H1 (cell line): ENCODE data around the gene TRIM7. TPM values are rescaled to one million over a fixed set of nuclear protein-coding genes. Genes with fewer than 3 reads are reported as not detected.

Experiments
- CTCF ChIA-PET: fragments of 300-600 bp; sonication (Branson Sonifier 250); formaldehyde crosslinking; loops from one replicate; lab custom pipeline; 2021; ENCODE audit not compliant: partially characterized antibody; lab: Charles Lee
- POLR2A ChIA-PET: fragments of 300-600 bp; sonication (Branson Sonifier 250); formaldehyde crosslinking; loops from one replicate; lab custom pipeline; 2021; ENCODE audit warnings: inconsistent platforms; ENCODE audit not compliant: partially characterized antibody; lab: Charles Lee
- DNase-seq, 2 experiments: peaks; one replicate each; pipeline versions ENCODE4 v3.0.0 to v3.0.0-alpha.2; 2010 to 2022; ENCODE audit warnings: low spot score in 2 of 2, low read depth in 1 of 2, mixed read lengths in 1 of 2
- FAIRE-seq: peaks from 2 replicates; lab custom pipeline; 2011; peaks lifted over from hg19 to GRCh38; lab: Jason Lieb, UNC
- H2AFZ ChIP-seq: 2 replicates; pipeline ENCODE4 v1.8.1; 2012; ENCODE audit warnings: low read length, inconsistent platforms
- H2AK5ac ChIP-seq: 2 replicates; pipeline ENCODE4 v1.6.1; 2013; ENCODE audit warnings: low read depth, low read length
- H2BK120ac ChIP-seq: replicated peaks from 2 replicates; pipeline ENCODE3; 2013; ENCODE audit warnings: low read depth, low read length, inconsistent platforms
- H2BK12ac ChIP-seq: 2 replicates; pipeline ENCODE4 v1.6.1; 2013; ENCODE audit warnings: low read depth, low read length
- H2BK15ac ChIP-seq: 2 replicates; pipeline ENCODE4 v1.6.1; 2013; ENCODE audit warnings: low read length
- H2BK20ac ChIP-seq: 2 replicates; pipeline ENCODE4 v1.6.1; 2013; ENCODE audit warnings: low read length
- H2BK5ac ChIP-seq: 2 replicates; pipeline ENCODE4 v1.6.1; 2013; ENCODE audit warnings: low read depth, low read length
- H3K14ac ChIP-seq: 2 replicates; pipeline ENCODE4 v1.6.1; 2013; ENCODE audit warnings: inconsistent platforms; ENCODE audit not compliant: insufficient read length
- H3K18ac ChIP-seq: 2 replicates; pipeline ENCODE4 v1.6.1; 2013; ENCODE audit warnings: low read length; ENCODE audit errors: extremely low read depth
- H3K23ac ChIP-seq: 2 replicates; pipeline ENCODE4 v1.6.1; 2013; ENCODE audit warnings: inconsistent platforms; ENCODE audit not compliant: insufficient read length
- H3K23me2 ChIP-seq: 2 replicates; pipeline ENCODE4 v1.6.1; 2013; ENCODE audit warnings: low read depth, low read length
- H3K27ac ChIP-seq: 2 replicates; pipeline ENCODE4 v1.6.1; 2011; ENCODE audit warnings: low read depth, low read length, inconsistent platforms
- H3K27me3 ChIP-seq, 4 experiments: replicated peaks in 1 of 4; 1 replicate in 1 of 4; 2 replicates in 3 of 4; pipeline versions ENCODE4 v1.6.1 to v1.8.1; 2011 to 2013; ENCODE audit warnings: low read length in 3 of 4, mild to moderate bottlenecking in 3 of 4, inconsistent platforms in 2 of 4, mixed read lengths in 2 of 4, moderate library complexity in 1 of 4; ENCODE audit not compliant: control insufficient read depth in 3 of 4, insufficient read depth in 3 of 4; ENCODE audit errors: extremely low read depth in 1 of 4
- H3K36me3 ChIP-seq, 4 experiments: 2 replicates each; pipeline versions ENCODE4 v1.6.1 to v1.8.1; 2011 to 2013; ENCODE audit warnings: mild to moderate bottlenecking in 4 of 4, low read length in 3 of 4, moderate library complexity in 2 of 4, control low read depth in 1 of 4, inconsistent platforms in 1 of 4; ENCODE audit not compliant: insufficient read depth in 4 of 4, control insufficient read depth in 2 of 4
- H3K4ac ChIP-seq: replicated peaks from 2 replicates; pipeline ENCODE3; 2013; ENCODE audit warnings: low read length, low read depth, mixed read lengths, inconsistent platforms; ENCODE audit not compliant: insufficient read length
- H3K4me1 ChIP-seq, 4 experiments: replicated peaks in 1 of 4; 1 replicate in 1 of 4; 2 replicates in 3 of 4; pipeline versions ENCODE4 v1.6.1 to v1.8.1; 2011 to 2013; ENCODE audit warnings: low read length in 3 of 4, inconsistent platforms in 2 of 4, mixed read lengths in 1 of 4; ENCODE audit not compliant: insufficient read depth in 4 of 4, control insufficient read depth in 3 of 4
- H3K4me2 ChIP-seq, 2 experiments: 2 replicates each; pipeline versions ENCODE4 v1.6.1 to v1.8.1; 2011 to 2013; ENCODE audit warnings: low read depth in 2 of 2, low read length in 2 of 2, control low read depth in 1 of 2, inconsistent platforms in 1 of 2, mild to moderate bottlenecking in 1 of 2; ENCODE audit not compliant: insufficient read depth in 1 of 2
- H3K4me3 ChIP-seq, 4 experiments: fragments of 200-600, 300-600 bp in 1 of 4; sonication (generic), shearing (Covaris generic), sonication (Bioruptor Twin) in 1 of 4; 2 replicates each; pipeline versions ENCODE4 v1.5.1 to v1.8.1; 2011 to 2016; ENCODE audit warnings: low read length in 4 of 4, low read depth in 3 of 4, control low read depth in 2 of 4, inconsistent platforms in 2 of 4, mild to moderate bottlenecking in 2 of 4, mixed read lengths in 1 of 4, moderate library complexity in 1 of 4; ENCODE audit not compliant: insufficient read depth in 2 of 4; ENCODE audit errors: extremely low read depth in 1 of 4
- H3K56ac ChIP-seq: replicated peaks from 2 replicates; pipeline ENCODE3; 2013; ENCODE audit warnings: low read depth, mild to moderate bottlenecking, mixed read lengths, low read length, inconsistent platforms; ENCODE audit not compliant: insufficient read length
- H3K79me1 ChIP-seq: 2 replicates; pipeline ENCODE4 v1.6.1; 2013; ENCODE audit warnings: low read depth, low read length, control low read depth
- H3K79me2 ChIP-seq, 2 experiments: 2 replicates each; pipeline versions ENCODE4 v1.6.1 to v1.8.1; 2012 to 2013; ENCODE audit warnings: low read length in 2 of 2, mild to moderate bottlenecking in 2 of 2, inconsistent platforms in 1 of 2; ENCODE audit not compliant: insufficient read depth in 2 of 2, control insufficient read depth in 1 of 2
- H3K9ac ChIP-seq, 4 experiments: replicated peaks in 1 of 4; 1 replicate in 1 of 4; 2 replicates in 3 of 4; pipeline versions ENCODE4 v1.6.1 to v1.8.1; 2011 to 2013; ENCODE audit warnings: low read depth in 3 of 4, low read length in 3 of 4, control low read depth in 2 of 4, mild to moderate bottlenecking in 2 of 4, moderate library complexity in 2 of 4, inconsistent platforms in 1 of 4; ENCODE audit errors: extremely low read depth in 1 of 4
- H3K9me3 ChIP-seq, 2 experiments: 2 replicates each; pipeline versions ENCODE4 v1.6.1 to v1.8.1; 2012 to 2013; ENCODE audit warnings: mild to moderate bottlenecking in 2 of 2, moderate library complexity in 2 of 2, control low read depth in 1 of 2, inconsistent platforms in 1 of 2, low read depth in 1 of 2, low read length in 1 of 2, mixed read lengths in 1 of 2; ENCODE audit not compliant: insufficient read depth in 2 of 2
- H4K20me1 ChIP-seq, 2 experiments: replicated peaks in 1 of 2; 2 replicates each; pipeline versions ENCODE3 to v1.8.1; 2011 to 2013; ENCODE audit warnings: inconsistent platforms in 2 of 2, low read length in 2 of 2, mild to moderate bottlenecking in 1 of 2; ENCODE audit not compliant: insufficient read depth in 2 of 2, control insufficient read depth in 1 of 2
- H4K5ac ChIP-seq: 2 replicates; pipeline ENCODE4 v1.6.1; 2013; ENCODE audit warnings: low read length, low read depth, mixed read lengths, inconsistent platforms; ENCODE audit not compliant: insufficient read length
- H4K8ac ChIP-seq: 2 replicates; pipeline ENCODE4 v1.8.0; 2013; ENCODE audit warnings: mild to moderate bottlenecking, moderate library complexity, low read length, inconsistent platforms; ENCODE audit not compliant: insufficient read depth; ENCODE audit errors: extremely low read depth
- H4K91ac ChIP-seq: replicated peaks from 2 replicates; pipeline ENCODE3; 2013; ENCODE audit warnings: low read length, mixed read lengths, inconsistent platforms; ENCODE audit not compliant: insufficient read length
- BACH1 ChIP-seq: IDR thresholded peaks from 2 replicates; pipeline ENCODE4 v1.6.1; 2012; ENCODE audit warnings: low read length, improper control_type of control experiment
- CREB1 ChIP-seq: IDR thresholded peaks from 2 replicates; pipeline ENCODE4 v1.6.1; 2012; ENCODE audit warnings: inconsistent platforms
- EP300 ChIP-seq, 2 experiments: IDR thresholded peaks; 1 replicate in 1 of 2; 2 replicates in 1 of 2; pipeline ENCODE4 v1.6.1; 2011 to 2012; ENCODE audit warnings: low read depth in 2 of 2, low read length in 2 of 2, mild to moderate bottlenecking in 2 of 2, borderline replicate concordance in 1 of 2, inconsistent platforms in 1 of 2, moderate library complexity in 1 of 2
- KDM4A ChIP-seq: IDR thresholded peaks from one replicate; pipeline ENCODE4 v1.7.1; 2012; ENCODE audit warnings: low read depth, mild to moderate bottlenecking, moderate library complexity, low read length, inconsistent platforms; ENCODE audit not compliant: severe bottlenecking
- KDM5A ChIP-seq: fragments of 200-600 bp; IDR thresholded peaks from 2 replicates; pipeline ENCODE4 v1.7.1; 2012; ENCODE audit warnings: mild to moderate bottlenecking, low read length, inconsistent platforms, mixed read lengths
- SIN3A ChIP-seq, 2 experiments: IDR thresholded peaks in 1 of 2; conservative IDR thresholded peaks in 1 of 2; 2 replicates each; pipeline ENCODE4 v1.6.1; 2011 to 2012; ENCODE audit warnings: low read length in 2 of 2, improper control_type of control experiment in 1 of 2, low read depth in 1 of 2, mild to moderate bottlenecking in 1 of 2
- SP1 ChIP-seq: IDR thresholded peaks from 2 replicates; pipeline ENCODE4 v1.6.1; 2011; ENCODE audit warnings: low read depth, low read length
- TAF1 ChIP-seq: IDR thresholded peaks from 2 replicates; pipeline ENCODE4 v1.6.1; 2011; ENCODE audit warnings: mild to moderate bottlenecking, low read depth, low read length
- TAF7 ChIP-seq: optimal IDR thresholded peaks from 2 replicates; pipeline ENCODE3; 2011; ENCODE audit warnings: low read depth, mild to moderate bottlenecking, inconsistent platforms, low read length, moderate library complexity, borderline replicate concordance
- TBP ChIP-seq: IDR thresholded peaks from 2 replicates; pipeline ENCODE4 v1.6.1; 2011; ENCODE audit warnings: low read depth, low read length, improper control_type of control experiment
- WGBS, 2 experiments: shearing (Covaris generic) in 1 of 2; methylation state at CpG; one replicate each; pipeline versions ENCODE4 v1.1.6 to v1.1.7; 2013 to 2015; ENCODE audit warnings: low lambda C conversion rate in 2 of 2, mixed read lengths in 2 of 2, inconsistent platforms in 1 of 2, low coverage in 1 of 2, missing lambda C conversion rate in 1 of 2; ENCODE audit not compliant: insufficient replicate concordance in 2 of 2, insufficient coverage in 1 of 2, insufficient read length in 1 of 2; ENCODE audit errors: extremely low coverage in 1 of 2, missing lambda C conversion rate in 1 of 2; 5-methylcytosine and 5-hydroxymethylcytosine counted together
- polyA plus RNA-seq, 7 experiments: library from polyadenylated mRNA; depleted of rRNA in 3 of 7; stranded (reverse) in 5 of 7; unstranded in 2 of 7; fragments of >200 nt in 5 of 7; fragments of 200-250 nt in 2 of 7; gene quantifications; 1 replicate in 5 of 7; 2 replicates in 1 of 7; 4 replicates in 1 of 7; pipeline versions ENCODE4 v1.2.1 to v1.2.3, GENCODE V29; 2011 to 2013; ENCODE audit warnings: missing spikeins in 2 of 7, mixed read lengths in 2 of 7
- total RNA-seq: library from RNA; stranded (reverse); fragmentation: NEBNext Ultra II Directional; extraction: Animal tissue kit (Norgen Biotek cat#: 25700); gene quantifications from 2 replicates; pipeline ENCODE4 v1.2.1, GENCODE V29; 2021
- TF ChIP-seq, protein P1 (sequence below): IDR thresholded peaks from 2 replicates; pipeline ENCODE4 v1.6.1; 2011; ENCODE audit warnings: low read length, improper control_type of control experiment

Gene TRIM7
- total and polyA plus RNA-seq, 2 of the 8 experiments (the other 6 are each of a cell fraction or from before 2014, with no cell fraction given): 0.36 to 0.47 TPM

- H3K36me3 ChIP-seq: no peaks in the 10 kb centered on the region
- H4K8ac ChIP-seq: no peak overlapping the region
- H2BK120ac ChIP-seq: no peak overlapping the region
- H4K20me1 ChIP-seq: no peaks in the 10 kb centered on the region
- H3K27me3 ChIP-seq: peaks cover 6 to 34% (median 24%) of the 10 kb centered on the region in 4 experiments; a peak in 6 of 7 replicates
- H3K23me2 ChIP-seq: peaks cover 20% of the 10 kb centered on the region
- H4K91ac ChIP-seq: no peak overlapping the region
- H2BK12ac ChIP-seq: no peak overlapping the region
- peak overlapping the region; percentile 47 to 73 (median 61); a peak in 7 of 8 replicates for H3K4me3 ChIP-seq
- H2AK5ac ChIP-seq: no peak overlapping the region
- peaks cover 0 to 3% (median 0%) of the 10 kb centered on the region in 4 experiments; a peak in 3 of 7 replicates for H3K4me1 ChIP-seq
- H3K18ac ChIP-seq: no peak overlapping the region
- H3K4me2 ChIP-seq: peak overlapping the region; percentile 71 to 95
- no peak overlapping the region for H2BK5ac ChIP-seq
- no peaks in the 10 kb centered on the region for H3K79me1 ChIP-seq
- no peak overlapping the region for H3K14ac ChIP-seq
- no peak overlapping the region for H3K4ac ChIP-seq
- ChIA-PET POLR2A (interaction anchor here (0.9 to 1.8 kb wide), 4 partner anchors 17 to 56 kb away, joined by 4 to 6 read pairs (median 5); partner anchors contain the start of gene TRIM41), CTCF (interaction anchor here (0.6 to 2.1 kb wide), 20 partner anchors 8 to 376 kb away, joined by 3 to 26 read pairs (median 4); no protein-coding TSS in a partner anchor)
- no peak overlapping the region for H3K56ac ChIP-seq
- no peak overlapping the region for H2BK15ac ChIP-seq
- no peak overlapping the region for H3K9ac ChIP-seq
- H3K79me2 ChIP-seq: no peaks in the 10 kb centered on the region
- 16% methylated on average over 11 of the region's 11 CpGs; no CpG with 5 or more reads in 1 of the 2 experiments for WGBS, 2 experiments
- H4K5ac ChIP-seq: no peak overlapping the region
- no peak overlapping the region for H2AFZ ChIP-seq
- H3K23ac ChIP-seq: no peak overlapping the region
- DNase-seq: peak; percentile 72 to 96
- H2BK20ac ChIP-seq: no peak overlapping the region
- H3K9me3 ChIP-seq: no peaks in the 10 kb centered on the region
- no peak overlapping the region for H3K27ac ChIP-seq
- FAIRE-seq: no peak
- TF ChIP-seq TAF1: no peak
- TF ChIP-seq TBP: no peak; the same call in 1 of the 2 replicates
- no peak for TF ChIP-seq SP1
- TF ChIP-seq EP300 (IDR thresholded peaks at IDR 0.05; ENCODE audit: borderline replicate concordance in 1 of 2, low read depth in 2 of 2, low read length in 2 of 2): no peak
- no peak for TF ChIP-seq CREB1
- no peak for TF ChIP-seq KDM5A
- TF ChIP-seq BACH1: no peak
- TF ChIP-seq, protein P1, sequence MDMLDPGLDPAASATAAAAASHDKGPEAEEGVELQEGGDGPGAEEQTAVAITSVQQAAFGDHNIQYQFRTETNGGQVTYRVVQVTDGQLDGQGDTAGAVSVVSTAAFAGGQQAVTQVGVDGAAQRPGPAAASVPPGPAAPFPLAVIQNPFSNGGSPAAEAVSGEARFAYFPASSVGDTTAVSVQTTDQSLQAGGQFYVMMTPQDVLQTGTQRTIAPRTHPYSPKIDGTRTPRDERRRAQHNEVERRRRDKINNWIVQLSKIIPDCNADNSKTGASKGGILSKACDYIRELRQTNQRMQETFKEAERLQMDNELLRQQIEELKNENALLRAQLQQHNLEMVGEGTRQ: no peak
- no peak for TF ChIP-seq TAF7
- no peak for TF ChIP-seq KDM4A
- no peak for TF ChIP-seq SIN3A (conservative IDR thresholded peaks at IDR 0.05 in 1 of 2, IDR thresholded peaks at IDR 0.05 in 1 of 2; ENCODE audit: low read depth in 1 of 2, low read length in 2 of 2)
These were observed 37.0 kb downstream of the TRIM7 start for GRCh38 chr5:181167814-181168488.
